ENCODE measurements around the gene TMCC3.
A peak's percentile ranks its signal among the peaks of the same experiment; 100 is the strongest.

TMCC3 gene

GRCh38 chr12:94656556-94656955 lies 6.2 kb upstream of the TMCC3 start:
- H3K4me3 ChIP-seq (ENCODE audit: low read depth, low read length) = no peak overlapping the region

GRCh38 chr12:94649349-94650142 lies 811 bp downstream of the TMCC3 start:
- H3K27me3 ChIP-seq (ENCODE audit: control insufficient read depth, insufficient read depth, low read length) = peaks cover 26% of the 10 kb centered on the region
- H3K9ac ChIP-seq (ENCODE audit: low read depth, low read length) = no peak overlapping the region
- no peaks in the 10 kb centered on the region for H3K36me3 ChIP-seq (ENCODE audit: control insufficient read depth, insufficient read depth, low read length)
- H3K27ac ChIP-seq (ENCODE audit: low read depth, low read length) = no peak overlapping the region
- H3K4me1 ChIP-seq (ENCODE audit: control insufficient read depth, insufficient read depth, low read length) = peaks cover 7% of the 10 kb centered on the region
- peak overlapping the region; percentile 67 for H3K4me3 ChIP-seq (ENCODE audit: low read depth, low read length)
- H3K9me3 ChIP-seq (ENCODE audit: control insufficient read depth, insufficient read depth, low read length) = no peaks in the 10 kb centered on the region

More at GRCh38 chr12:94656556-94656955, 6.2 kb upstream of the TMCC3 start:
- Histone ChIP-seq H3K9me3 (ENCODE audit: control insufficient read depth, insufficient read depth, low read length) (no peaks in the 10 kb centered on the region), H3K4me1 (ENCODE audit: control insufficient read depth, insufficient read depth, low read length) (peaks cover 16% of the 10 kb centered on the region), H3K9ac (ENCODE audit: low read depth, low read length) (no peak overlapping the region), H3K27me3 (ENCODE audit: control insufficient read depth, insufficient read depth, low read length) (no peaks in the 10 kb centered on the region), H3K36me3 (ENCODE audit: control insufficient read depth, insufficient read depth, low read length) (no peaks in the 10 kb centered on the region), H3K27ac (ENCODE audit: low read depth, low read length) (no peak overlapping the region)

DNA sequence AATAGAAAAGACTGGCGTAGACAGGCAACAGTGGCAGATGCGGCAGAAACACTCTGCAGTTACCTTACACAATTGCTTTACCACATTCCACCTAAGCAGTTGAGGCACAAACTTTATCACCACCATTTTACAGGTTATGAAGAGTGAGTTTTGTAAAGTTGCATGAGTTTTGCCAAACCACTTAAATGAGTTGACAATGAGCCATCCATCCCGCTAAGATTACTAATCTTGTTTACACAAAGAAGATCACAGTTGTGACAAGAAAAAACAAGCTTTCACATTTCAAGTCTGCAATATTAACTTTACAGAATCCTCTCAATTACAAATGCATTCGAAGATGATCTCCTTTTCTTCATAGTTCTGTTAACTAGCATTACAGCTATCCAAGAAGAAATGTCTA lies 1.8 kb downstream of the TMCC3 start:
- Histone ChIP-seq H3K27ac (ENCODE audit: low read depth, low read length) (no peak overlapping the region), H3K36me3 (ENCODE audit: control insufficient read depth, insufficient read depth, low read length) (no peaks in the 10 kb centered on the region), H3K9ac (ENCODE audit: low read depth, low read length) (no peak overlapping the region), H3K27me3 (ENCODE audit: control insufficient read depth, insufficient read depth, low read length) (peaks cover 26% of the 10 kb centered on the region), H3K4me3 (ENCODE audit: low read depth, low read length) (peak overlapping the region; percentile 67; the same call in 1 of the 2 replicates), H3K4me1 (ENCODE audit: control insufficient read depth, insufficient read depth, low read length) (peaks cover 7% of the 10 kb centered on the region), H3K9me3 (ENCODE audit: control insufficient read depth, insufficient read depth, low read length) (no peaks in the 10 kb centered on the region)

DNA sequence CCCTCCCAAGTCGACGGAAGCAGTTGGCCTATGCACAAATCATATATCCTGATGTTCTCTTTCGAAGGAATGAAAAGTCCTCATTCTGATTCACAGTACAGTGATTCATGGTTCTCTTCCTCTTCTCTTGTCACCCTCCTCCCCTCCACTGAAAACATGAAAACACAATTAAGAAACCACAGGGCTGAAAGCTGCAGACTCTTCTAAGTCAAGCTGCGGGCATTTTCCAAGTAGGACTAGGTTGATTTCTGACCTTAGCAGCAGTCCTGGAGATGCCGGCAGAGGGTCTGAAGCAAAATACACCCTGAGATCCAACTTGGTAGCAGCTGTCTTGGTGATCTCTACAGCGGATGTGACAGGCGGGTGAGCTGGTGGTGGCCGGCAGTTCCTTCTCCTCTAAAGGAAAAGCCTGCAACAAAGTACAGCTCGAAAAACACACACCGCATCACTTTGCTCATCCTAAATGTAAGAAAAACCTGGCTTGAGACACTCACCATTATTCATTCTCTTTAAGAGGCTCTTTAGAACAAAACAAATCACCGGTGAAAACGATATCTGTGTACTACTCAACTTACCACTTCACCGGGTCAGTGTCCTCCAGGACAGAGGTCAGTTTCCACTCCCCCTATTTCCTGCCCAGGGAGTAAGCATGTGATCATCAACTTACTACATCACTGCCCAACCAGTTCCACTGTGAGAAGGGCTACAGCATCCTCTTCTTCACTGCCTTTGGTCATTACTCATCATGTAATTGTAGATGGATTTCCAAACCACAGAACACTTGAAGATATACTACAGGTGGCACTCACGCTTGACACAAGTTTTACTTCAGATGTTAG lies 6.0 kb downstream of the TMCC3 start:
- Histone ChIP-seq H3K4me3 (ENCODE audit: low read depth, low read length) (no peak overlapping the region), H3K36me3 (ENCODE audit: control insufficient read depth, insufficient read depth, low read length) (no peaks in the 10 kb centered on the region), H3K9ac (ENCODE audit: low read depth, low read length) (no peak overlapping the region), H3K9me3 (ENCODE audit: control insufficient read depth, insufficient read depth, low read length) (no peaks in the 10 kb centered on the region), H3K27me3 (ENCODE audit: control insufficient read depth, insufficient read depth, low read length) (peaks cover 19% of the 10 kb centered on the region), H3K4me1 (ENCODE audit: control insufficient read depth, insufficient read depth, low read length) (peaks cover 7% of the 10 kb centered on the region), H3K27ac (ENCODE audit: low read depth, low read length) (no peak overlapping the region)

- no peaks in the 10 kb centered on the region for H3K4me1 ChIP-seq (ENCODE audit: control insufficient read depth, insufficient read depth, low read length)
- H3K9ac ChIP-seq (ENCODE audit: low read depth, low read length) = no peak overlapping the region
- peaks cover 11% of the 10 kb centered on the region for H3K27me3 ChIP-seq (ENCODE audit: control insufficient read depth, insufficient read depth, low read length)
- no peak overlapping the region for H3K4me3 ChIP-seq (ENCODE audit: low read depth, low read length)
- no peak overlapping the region for H3K27ac ChIP-seq (ENCODE audit: low read depth, low read length)
- H3K36me3 ChIP-seq (ENCODE audit: control insufficient read depth, insufficient read depth, low read length) = no peaks in the 10 kb centered on the region
- H3K9me3 ChIP-seq (ENCODE audit: control insufficient read depth, insufficient read depth, low read length) = no peaks in the 10 kb centered on the region
These were observed 6.8 kb downstream of the TMCC3 start for GRCh38 chr12:94643606-94644005.

GRCh38 chr12:94641283-94641682 lies 9.1 kb downstream of the TMCC3 start:
- H3K27me3 ChIP-seq (ENCODE audit: control insufficient read depth, insufficient read depth, low read length) = no peaks in the 10 kb centered on the region
- no peak overlapping the region for H3K9ac ChIP-seq (ENCODE audit: low read depth, low read length)
- no peak overlapping the region for H3K27ac ChIP-seq (ENCODE audit: low read depth, low read length)
- no peaks in the 10 kb centered on the region for H3K9me3 ChIP-seq (ENCODE audit: control insufficient read depth, insufficient read depth, low read length)
- H3K36me3 ChIP-seq (ENCODE audit: control insufficient read depth, insufficient read depth, low read length) = no peaks in the 10 kb centered on the region
- no peak overlapping the region for H3K4me3 ChIP-seq (ENCODE audit: low read depth, low read length)
- no peaks in the 10 kb centered on the region for H3K4me1 ChIP-seq (ENCODE audit: control insufficient read depth, insufficient read depth, low read length)

DNA sequence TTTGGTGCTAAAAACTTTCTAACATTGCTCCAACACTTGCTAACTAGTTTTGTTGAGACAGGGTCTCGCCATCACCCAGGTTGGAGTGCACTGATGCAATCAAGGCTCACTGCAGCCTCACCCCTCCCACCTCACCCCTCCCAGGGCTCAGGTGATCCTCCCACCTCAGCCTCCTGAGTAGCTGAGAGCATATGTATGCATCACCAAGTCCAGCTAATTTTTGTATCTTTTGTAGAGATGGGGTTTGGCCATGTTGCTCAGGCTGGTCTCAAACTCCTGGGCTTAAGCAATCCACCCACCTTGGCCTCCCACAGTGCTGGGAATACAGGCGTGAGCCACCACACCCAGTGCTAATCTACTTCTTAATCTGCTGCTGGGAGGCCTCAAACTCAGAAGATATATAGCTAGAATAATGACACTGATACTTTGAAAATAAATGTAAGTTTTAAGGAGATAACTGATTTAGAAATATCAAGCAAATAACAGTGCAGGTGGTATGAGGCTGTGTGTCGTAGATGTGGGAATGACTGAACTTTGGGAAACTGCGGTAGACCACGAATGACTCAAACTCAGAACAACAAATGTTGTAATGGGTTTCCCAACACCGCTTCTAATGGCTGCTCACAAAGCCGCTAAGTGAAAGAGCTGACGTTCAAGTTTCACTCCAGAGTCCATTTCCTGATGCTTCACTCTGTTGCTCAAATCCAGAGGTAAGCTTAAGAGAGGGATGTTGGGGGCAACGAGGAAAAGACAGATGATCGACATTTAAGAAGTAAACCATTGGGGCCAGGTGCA lies 10.0 kb downstream of the TMCC3 start:
- Histone ChIP-seq H3K9me3 (ENCODE audit: control insufficient read depth, insufficient read depth, low read length) (no peaks in the 10 kb centered on the region), H3K36me3 (ENCODE audit: control insufficient read depth, insufficient read depth, low read length) (no peaks in the 10 kb centered on the region), H3K4me1 (ENCODE audit: control insufficient read depth, insufficient read depth, low read length) (no peaks in the 10 kb centered on the region), H3K27ac (ENCODE audit: low read depth, low read length) (no peak overlapping the region), H3K27me3 (ENCODE audit: control insufficient read depth, insufficient read depth, low read length) (no peaks in the 10 kb centered on the region), H3K9ac (ENCODE audit: low read depth, low read length) (no peak overlapping the region), H3K4me3 (ENCODE audit: low read depth, low read length) (no peak overlapping the region)

DNA sequence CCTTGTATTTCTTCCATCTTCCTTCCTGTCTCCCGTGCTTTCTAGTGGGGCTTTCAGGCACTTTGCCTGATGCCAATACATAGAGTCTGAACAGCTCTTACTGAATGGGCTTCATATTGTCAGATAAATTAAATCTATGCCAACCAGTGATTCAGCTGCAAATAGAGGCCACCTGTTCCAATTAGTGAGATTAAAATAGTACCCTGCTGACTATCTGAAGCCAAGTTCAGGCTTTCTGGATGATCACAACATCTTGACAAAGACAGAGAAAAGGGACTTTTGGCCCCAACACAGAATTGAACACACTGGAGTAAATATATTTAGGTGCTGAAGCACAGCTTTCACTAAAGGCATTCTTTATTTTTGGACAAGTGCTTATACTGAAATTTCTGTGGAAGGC lies 11.8 kb downstream of the TMCC3 start:
- Histone ChIP-seq H3K9me3 (ENCODE audit: control insufficient read depth, insufficient read depth, low read length) (no peaks in the 10 kb centered on the region), H3K27ac (ENCODE audit: low read depth, low read length) (no peak overlapping the region), H3K4me3 (ENCODE audit: low read depth, low read length) (no peak overlapping the region), H3K9ac (ENCODE audit: low read depth, low read length) (no peak overlapping the region), H3K27me3 (ENCODE audit: control insufficient read depth, insufficient read depth, low read length) (no peaks in the 10 kb centered on the region), H3K36me3 (ENCODE audit: control insufficient read depth, insufficient read depth, low read length) (no peaks in the 10 kb centered on the region), H3K4me1 (ENCODE audit: control insufficient read depth, insufficient read depth, low read length) (0 out of 2 replicates have a peak, but pooled peaks cover 5% of the 10 kb centered on the region)

GRCh38 chr12:94637390-94638113 lies 12.8 kb downstream of the TMCC3 start:
- no peak overlapping the region for H3K27ac ChIP-seq (ENCODE audit: low read depth, low read length)
- no peaks in the 10 kb centered on the region for H3K36me3 ChIP-seq (ENCODE audit: control insufficient read depth, insufficient read depth, low read length)
- 0 out of 2 replicates have a peak, but pooled peaks cover 5% of the 10 kb centered on the region for H3K4me1 ChIP-seq (ENCODE audit: control insufficient read depth, insufficient read depth, low read length)
- H3K4me3 ChIP-seq (ENCODE audit: low read depth, low read length) = no peak overlapping the region
- H3K9me3 ChIP-seq (ENCODE audit: control insufficient read depth, insufficient read depth, low read length) = no peaks in the 10 kb centered on the region
- no peaks in the 10 kb centered on the region for H3K27me3 ChIP-seq (ENCODE audit: control insufficient read depth, insufficient read depth, low read length)
- H3K9ac ChIP-seq (ENCODE audit: low read depth, low read length) = no peak overlapping the region

GRCh38 chr12:94636462-94637085 lies 13.8 kb downstream of the TMCC3 start:
- Histone ChIP-seq H3K4me1 (ENCODE audit: control insufficient read depth, insufficient read depth, low read length) (0 out of 2 replicates have a peak, but pooled peaks cover 5% of the 10 kb centered on the region), H3K27ac (ENCODE audit: low read depth, low read length) (no peak overlapping the region), H3K27me3 (ENCODE audit: control insufficient read depth, insufficient read depth, low read length) (no peaks in the 10 kb centered on the region), H3K36me3 (ENCODE audit: control insufficient read depth, insufficient read depth, low read length) (no peaks in the 10 kb centered on the region), H3K4me3 (ENCODE audit: low read depth, low read length) (no peak overlapping the region), H3K9ac (ENCODE audit: low read depth, low read length) (no peak overlapping the region), H3K9me3 (ENCODE audit: control insufficient read depth, insufficient read depth, low read length) (no peaks in the 10 kb centered on the region)
